Measurements from ENCODE around the gene HSPD1.
A peak's percentile ranks its signal among the peaks of the same experiment; 100 is the strongest.
"Not testable (repeated sequence)": the region's sequence is repeated elsewhere in the genome, so short reads cannot be mapped to it uniquely, and the experiment has no call there.

HSPD1 gene

DNA sequence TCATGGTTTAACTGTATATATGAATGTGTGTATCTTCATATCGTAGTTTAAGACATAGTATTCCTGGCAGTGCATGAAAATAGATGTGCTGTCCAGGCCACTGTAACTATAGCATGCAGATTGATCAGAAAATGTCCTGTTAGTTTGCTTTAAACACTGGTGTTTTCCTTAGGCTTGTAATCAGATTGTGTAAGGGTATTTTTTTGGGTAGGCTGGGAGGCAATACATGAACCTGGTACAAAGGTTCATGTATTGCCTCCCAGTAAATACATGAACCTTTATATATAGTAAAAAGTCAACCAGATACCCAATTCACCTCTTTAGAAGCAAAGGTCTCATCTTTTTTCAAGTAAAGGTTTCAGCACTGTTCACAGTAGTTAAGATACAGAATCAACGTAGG, 44.7 kb downstream of the HSPD1 start:
- Histone ChIP-seq H3K4me3 (peak overlapping the region; percentile 87), H3K27ac (no peak overlapping the region), H3K36me3 (ENCODE audit: insufficient read depth, low read length) (no peaks in the 10 kb centered on the region), H3K9ac (ENCODE audit: insufficient read length) (peak overlapping the region; percentile 85), H3K9me3 (ENCODE audit: low read depth, low read length) (no peaks in the 10 kb centered on the region)
- DNase-seq (ENCODE audit: low read depth, low spot score), result no peak
- TF ChIP-seq EZH2 (IDR thresholded peaks at IDR 0.05) (no peak), POLR2AphosphoS5 (IDR thresholded peaks at IDR 0.05; ENCODE audit: borderline replicate concordance, low read depth, low read length) (no peak), FOXP2 (optimal IDR thresholded peaks at IDR 0.05; ENCODE audit: control extremely low read depth, extremely low read length, insufficient read depth) (no peak)

DNA sequence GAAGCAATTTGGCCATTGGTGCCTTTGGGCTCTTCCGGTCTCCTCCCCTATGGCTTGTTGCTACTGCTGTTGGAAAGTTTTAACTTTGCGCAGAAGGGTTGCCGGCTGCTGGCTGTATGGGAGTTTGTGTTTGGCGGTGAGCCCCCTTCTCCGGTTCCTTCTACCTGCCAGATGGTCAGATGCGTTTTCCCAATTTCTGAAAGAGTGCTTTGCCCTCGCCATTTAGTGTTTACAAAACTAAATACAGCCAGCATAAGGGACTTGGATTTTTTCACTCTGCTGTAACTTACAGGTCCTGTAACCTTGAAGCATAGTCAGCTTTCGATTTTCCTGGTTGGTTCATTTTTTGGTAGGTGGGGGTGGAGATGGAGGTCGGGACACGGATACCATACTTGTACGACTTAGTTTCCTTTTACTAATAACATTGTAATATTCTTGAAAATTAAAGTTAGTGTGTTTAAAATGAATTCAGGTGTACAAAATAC, 45.7 kb downstream of the HSPD1 start:
- Histone ChIP-seq H3K4me3 (peak overlapping the region; percentile 87), H3K27ac (peak overlapping the region; percentile 70), H3K9ac (ENCODE audit: insufficient read length) (peak overlapping the region; percentile 85), H3K9me3 (ENCODE audit: low read depth, low read length) (no peaks in the 10 kb centered on the region), H3K36me3 (ENCODE audit: insufficient read depth, low read length) (no peaks in the 10 kb centered on the region)
- DNase-seq (ENCODE audit: low read depth, low spot score), result no peak
- TF ChIP-seq EZH2 (IDR thresholded peaks at IDR 0.05), result no peak
- no peak for TF ChIP-seq POLR2AphosphoS5 (IDR thresholded peaks at IDR 0.05; ENCODE audit: borderline replicate concordance, low read depth, low read length)
- TF ChIP-seq FOXP2 (optimal IDR thresholded peaks at IDR 0.05; ENCODE audit: control extremely low read depth, extremely low read length, insufficient read depth), result no peak

DNA sequence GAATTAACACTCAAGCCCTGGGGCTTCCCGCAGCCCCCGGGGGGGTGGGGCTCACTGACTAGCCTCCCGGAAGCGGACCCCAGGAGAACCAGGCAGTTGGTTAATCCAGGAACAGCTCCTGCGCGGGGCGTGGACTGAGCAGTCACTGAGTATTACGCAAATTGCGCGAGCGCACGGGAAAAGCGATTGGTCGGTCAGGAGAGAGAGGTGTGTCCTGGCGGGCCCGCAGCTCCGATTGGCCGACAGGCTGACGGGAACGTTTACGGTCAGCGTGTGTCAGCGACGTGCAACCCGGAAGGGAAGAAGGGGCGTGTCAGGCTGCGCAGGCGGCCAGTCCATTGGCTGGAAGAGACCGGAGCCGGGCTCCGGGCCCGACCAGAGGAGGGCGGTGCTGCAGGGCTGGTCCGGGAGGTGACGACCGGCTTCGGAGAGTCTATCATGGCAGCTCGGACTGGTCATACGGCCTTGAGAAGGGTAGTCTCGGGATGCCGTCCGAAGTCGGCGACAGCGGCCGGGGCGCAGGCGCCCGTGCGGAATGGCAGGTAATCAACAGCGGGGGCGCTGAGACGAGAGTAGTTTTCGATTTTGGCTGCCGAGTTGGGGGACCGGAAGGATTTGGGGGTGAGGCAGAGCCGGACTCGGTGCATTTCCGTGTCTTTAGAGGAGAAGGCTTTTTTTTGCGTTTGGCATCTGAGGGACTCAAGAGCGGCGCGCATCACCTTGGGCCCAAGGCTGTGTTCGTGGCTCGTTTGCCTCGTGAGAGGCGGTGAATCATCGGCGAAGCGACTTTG, 46.3 kb downstream of the HSPD1 start, which contains the start of gene COQ10B:
Gene COQ10B (plus strand): TSS at position 430 of the 791 bp plus-strand sequence. CDS start 9 bp downstream, at position 439.
- H3K9ac ChIP-seq (ENCODE audit: insufficient read length), result peak within 1 kb of the TSS; percentile 85
- DNase-seq (ENCODE audit: low read depth, low spot score), result peak; percentile 95
- H3K36me3 ChIP-seq (ENCODE audit: insufficient read depth, low read length), result no peaks in the 10 kb centered on the region
- no peaks in the 10 kb centered on the region for H3K9me3 ChIP-seq (ENCODE audit: low read depth, low read length)
- H3K4me3 ChIP-seq, result peak within 1 kb of the TSS; percentile 87
- peak; percentile 73 for TF ChIP-seq POLR2AphosphoS5 (IDR thresholded peaks at IDR 0.05; ENCODE audit: borderline replicate concordance, low read depth, low read length)
- peak; percentile 45 for TF ChIP-seq FOXP2 (optimal IDR thresholded peaks at IDR 0.05; ENCODE audit: control extremely low read depth, extremely low read length, insufficient read depth)
- TF ChIP-seq EZH2 (IDR thresholded peaks at IDR 0.05), result no peak
- peak within 1 kb of the TSS; percentile 70 for H3K27ac ChIP-seq

DNA sequence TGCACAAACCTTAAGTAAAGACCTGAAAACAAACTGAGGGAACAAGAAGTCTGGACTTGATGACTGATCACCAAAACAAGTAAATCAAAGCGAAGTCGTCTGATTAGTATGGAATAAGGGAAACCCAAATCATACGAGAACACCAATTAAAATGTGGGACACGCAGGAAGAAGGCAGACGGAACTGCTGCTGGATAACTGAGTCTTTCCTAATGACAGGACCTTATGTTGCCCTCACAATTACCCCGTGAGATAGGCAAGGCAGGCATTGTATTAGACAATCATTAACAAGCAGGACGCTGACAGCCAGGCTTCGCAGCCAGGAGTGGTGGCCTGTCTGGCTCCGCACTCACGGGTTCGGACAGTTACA, 46.9 kb downstream of the HSPD1 start:
- no peaks in the 10 kb centered on the region for H3K36me3 ChIP-seq (ENCODE audit: insufficient read depth, low read length)
- no peak for TF ChIP-seq POLR2AphosphoS5 (IDR thresholded peaks at IDR 0.05; ENCODE audit: borderline replicate concordance, low read depth, low read length)
- TF ChIP-seq EZH2 (IDR thresholded peaks at IDR 0.05), result no peak
- no peak for TF ChIP-seq FOXP2 (optimal IDR thresholded peaks at IDR 0.05; ENCODE audit: control extremely low read depth, extremely low read length, insufficient read depth)
- H3K9me3 ChIP-seq (ENCODE audit: low read depth, low read length), result no peaks in the 10 kb centered on the region
- peak overlapping the region; percentile 87 for H3K4me3 ChIP-seq
- no peak for DNase-seq (ENCODE audit: low read depth, low spot score)
- peak overlapping the region; percentile 71 for H3K9ac ChIP-seq (ENCODE audit: insufficient read length)
- peak overlapping the region; percentile 12; the same call in 1 of the 2 replicates for H3K27ac ChIP-seq

DNA sequence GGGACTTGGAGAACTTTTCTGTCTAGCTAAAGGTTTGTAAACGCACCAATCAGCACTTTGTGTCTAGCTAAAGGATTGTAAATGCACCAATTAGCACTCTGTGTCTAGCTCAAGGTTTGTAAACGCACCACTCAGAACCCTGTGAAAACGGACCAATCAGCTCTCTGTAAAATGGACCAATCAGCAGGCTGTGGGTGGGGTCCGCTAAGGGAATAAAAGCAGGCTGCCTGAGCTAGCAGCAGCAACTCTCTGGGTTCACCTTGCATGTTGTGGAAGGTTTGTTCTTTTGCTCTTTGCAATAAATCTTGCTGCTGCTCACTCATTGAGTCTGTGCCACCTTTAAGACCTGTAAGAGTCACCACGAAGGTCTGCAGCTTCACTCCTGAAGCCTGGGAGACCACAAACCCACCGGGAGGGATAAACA, 48.7 kb downstream of the HSPD1 start:
- H3K9me3 ChIP-seq (ENCODE audit: low read depth, low read length); H3K9ac ChIP-seq (ENCODE audit: insufficient read length); H3K27ac ChIP-seq; H3K4me3 ChIP-seq; H3K36me3 ChIP-seq (ENCODE audit: insufficient read depth, low read length); DNase-seq (ENCODE audit: low read depth, low spot score): not testable (repeated sequence)

DNA sequence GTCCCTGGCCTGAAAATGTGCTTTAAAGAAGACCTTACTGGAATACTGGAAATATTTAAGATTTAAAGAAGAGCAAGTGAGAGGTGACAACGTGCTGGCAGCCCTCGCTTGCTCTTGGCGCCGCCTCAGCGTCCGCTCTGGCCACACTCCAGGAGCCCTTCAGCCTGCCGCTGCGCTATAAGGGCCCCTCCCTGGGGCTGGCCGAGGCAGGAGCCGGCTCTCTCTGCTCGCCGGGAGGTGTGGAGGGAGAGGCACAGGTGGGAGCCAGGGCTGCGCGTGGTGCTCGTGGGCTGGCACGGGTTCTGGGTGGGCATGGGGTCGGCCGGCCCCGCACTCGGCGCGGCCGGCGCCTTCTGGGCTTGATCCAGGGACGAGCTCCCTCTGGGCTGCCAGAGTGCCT, 49.2 kb downstream of the HSPD1 start:
- Histone ChIP-seq H3K9me3 (ENCODE audit: low read depth, low read length) (no peaks in the 10 kb centered on the region), H3K27ac (no peak overlapping the region), H3K9ac (ENCODE audit: insufficient read length) (no peak overlapping the region), H3K36me3 (ENCODE audit: insufficient read depth, low read length) (no peaks in the 10 kb centered on the region), H3K4me3 (no peak overlapping the region)
- no peak for DNase-seq (ENCODE audit: low read depth, low spot score)
- TF ChIP-seq FOXP2 (optimal IDR thresholded peaks at IDR 0.05; ENCODE audit: control extremely low read depth, extremely low read length, insufficient read depth) (no peak), EZH2 (IDR thresholded peaks at IDR 0.05) (no peak), POLR2AphosphoS5 (IDR thresholded peaks at IDR 0.05; ENCODE audit: borderline replicate concordance, low read depth, low read length) (no peak)

DNA sequence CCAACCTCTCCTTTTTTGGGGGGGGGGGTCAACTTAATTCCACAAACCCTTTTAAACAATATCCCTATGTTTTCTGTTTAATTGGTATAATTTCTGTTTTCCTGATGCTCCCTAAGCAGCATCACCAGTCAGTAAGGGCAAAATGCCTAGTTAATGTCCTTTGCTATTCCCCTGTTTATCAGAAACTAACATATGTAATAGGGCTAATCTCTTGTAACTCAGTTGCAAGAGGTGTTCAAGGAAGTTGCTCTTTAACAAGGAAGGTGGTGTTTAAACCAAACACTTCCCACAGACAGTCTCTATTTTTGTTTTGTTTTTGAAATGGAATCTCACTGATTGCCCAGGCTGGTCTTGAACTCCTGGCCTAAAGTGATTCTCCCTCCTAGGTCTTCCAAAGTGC, 52.8 kb downstream of the HSPD1 start:
- no peaks in the 10 kb centered on the region for H3K9me3 ChIP-seq (ENCODE audit: low read depth, low read length)
- no peak for DNase-seq (ENCODE audit: low read depth, low spot score)
- no peak overlapping the region for H3K27ac ChIP-seq
- H3K36me3 ChIP-seq (ENCODE audit: insufficient read depth, low read length), result no peaks in the 10 kb centered on the region
- H3K9ac ChIP-seq (ENCODE audit: insufficient read length), result no peak overlapping the region
- no peak for TF ChIP-seq EZH2 (IDR thresholded peaks at IDR 0.05)
- no peak for TF ChIP-seq FOXP2 (optimal IDR thresholded peaks at IDR 0.05; ENCODE audit: control extremely low read depth, extremely low read length, insufficient read depth)
- TF ChIP-seq POLR2AphosphoS5 (IDR thresholded peaks at IDR 0.05; ENCODE audit: borderline replicate concordance, low read depth, low read length), result no peak
- no peak overlapping the region for H3K4me3 ChIP-seq

DNA sequence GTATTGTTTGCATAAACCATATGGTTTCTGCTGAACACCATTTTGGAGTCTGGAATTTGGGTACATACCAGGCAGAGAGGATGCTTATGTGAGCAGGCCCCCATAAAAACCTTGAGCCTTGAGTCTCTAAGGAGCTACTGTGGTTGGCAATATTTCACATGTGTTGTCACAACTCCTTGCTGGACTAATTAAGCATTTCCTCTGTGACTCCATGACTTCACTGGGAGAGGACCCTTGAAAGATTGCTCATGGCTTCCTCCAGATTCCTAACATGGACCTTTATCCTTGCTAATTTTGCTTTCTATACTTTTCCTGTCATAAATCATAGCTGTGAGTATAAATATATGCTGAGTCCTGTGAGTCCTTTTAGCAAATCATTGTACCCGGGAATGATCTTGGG, 53.9 kb downstream of the HSPD1 start:
- no peaks in the 10 kb centered on the region for H3K36me3 ChIP-seq (ENCODE audit: insufficient read depth, low read length)
- no peaks in the 10 kb centered on the region for H3K9me3 ChIP-seq (ENCODE audit: low read depth, low read length)
- H3K4me3 ChIP-seq, result no peak overlapping the region
- H3K27ac ChIP-seq, result no peak overlapping the region; the same call in 1 of the 2 replicates
- TF ChIP-seq FOXP2 (optimal IDR thresholded peaks at IDR 0.05; ENCODE audit: control extremely low read depth, extremely low read length, insufficient read depth) (no peak), POLR2AphosphoS5 (IDR thresholded peaks at IDR 0.05; ENCODE audit: borderline replicate concordance, low read depth, low read length) (peak; percentile 30; the same call in 1 of the 2 replicates), EZH2 (IDR thresholded peaks at IDR 0.05) (no peak)
- DNase-seq (ENCODE audit: low read depth, low spot score), result peak; percentile 62
- no peak overlapping the region for H3K9ac ChIP-seq (ENCODE audit: insufficient read length)

Data from SK-N-MC (cell line).